NCI-H2227 (cell line): ENCODE measurements around the gene IGFBP2.

Experiments
- DNase-seq: peaks from one replicate; lab custom pipeline; 2025; ENCODE audit not compliant: unreplicated experiment; lab: John Stamatoyannopoulos, UW

The IGFBP2 gene

DNA sequence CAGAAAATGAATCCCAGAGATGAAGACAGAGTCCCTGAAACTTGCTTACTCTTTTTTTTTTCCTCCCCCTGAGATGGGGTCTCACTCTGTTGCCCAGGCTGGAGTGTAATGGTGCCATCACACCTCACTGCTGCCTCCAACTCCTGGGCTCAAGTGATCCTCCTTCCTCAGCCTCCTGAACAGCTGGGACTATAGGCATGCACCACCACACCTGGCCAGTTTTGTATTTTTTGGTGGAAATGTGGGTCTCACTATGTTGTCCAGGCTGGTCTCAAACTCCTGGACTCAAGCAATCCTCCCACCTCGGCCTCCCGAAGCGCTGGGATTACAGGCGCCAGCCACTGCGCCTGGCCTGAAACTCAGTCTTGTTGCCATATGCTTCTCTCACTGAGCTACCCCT lies 27.8 kb downstream of the IGFBP2 start:
- no peak for DNase-seq

DNA sequence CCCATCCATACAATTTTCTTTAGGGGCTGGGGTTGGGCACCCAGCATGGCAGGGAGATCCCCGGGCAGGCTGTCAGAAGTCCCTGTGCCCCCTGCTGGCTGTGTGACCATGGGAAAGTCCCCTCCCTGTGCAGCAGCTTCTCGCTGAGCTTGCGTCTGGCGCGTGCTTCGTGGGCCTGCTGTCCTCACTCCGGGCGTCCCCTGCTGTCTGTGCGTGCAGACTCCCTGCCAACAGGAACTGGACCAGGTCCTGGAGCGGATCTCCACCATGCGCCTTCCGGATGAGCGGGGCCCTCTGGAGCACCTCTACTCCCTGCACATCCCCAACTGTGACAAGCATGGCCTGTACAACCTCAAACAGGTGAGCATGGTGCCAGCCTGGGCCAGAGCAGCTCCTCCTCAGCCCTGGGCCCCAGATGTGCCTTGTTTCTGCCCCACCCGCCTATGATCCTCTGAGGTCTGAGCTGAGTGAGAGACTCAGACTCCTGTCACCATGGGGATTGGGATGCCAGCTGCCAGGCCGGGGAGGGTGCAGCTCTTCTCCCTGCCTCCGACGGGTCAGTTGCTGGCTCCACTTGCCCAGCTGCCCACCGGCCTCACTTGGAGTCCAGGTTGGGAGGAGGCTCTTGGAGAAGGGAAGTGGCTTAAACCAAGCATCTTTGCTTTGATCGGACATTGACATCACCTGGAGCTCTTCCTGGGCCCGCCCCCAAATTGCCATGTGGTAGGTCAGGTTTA lies 28.6 kb downstream of the IGFBP2 start:
- DNase-seq: no peak

DNA sequence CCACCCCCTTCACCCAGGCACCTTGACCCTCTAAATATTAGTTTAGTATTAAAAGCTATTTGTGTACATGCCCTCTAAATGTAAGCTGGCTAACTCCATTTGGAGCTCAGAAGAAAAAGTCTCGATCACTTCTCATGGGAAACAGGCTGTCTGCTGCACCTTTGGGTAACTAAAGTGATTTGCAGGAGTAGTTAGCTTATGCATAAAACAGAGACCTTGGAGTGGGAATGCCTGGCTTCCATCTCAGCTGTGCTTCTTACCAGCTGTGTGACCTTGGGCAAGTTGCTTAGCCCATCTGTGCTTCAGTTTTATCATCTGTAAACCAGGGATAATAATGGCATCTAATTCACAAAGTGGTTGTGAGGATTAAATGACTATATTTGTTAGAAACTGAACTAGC lies 29.9 kb downstream of the IGFBP2 start:
- DNase-seq: no peak

DNA sequence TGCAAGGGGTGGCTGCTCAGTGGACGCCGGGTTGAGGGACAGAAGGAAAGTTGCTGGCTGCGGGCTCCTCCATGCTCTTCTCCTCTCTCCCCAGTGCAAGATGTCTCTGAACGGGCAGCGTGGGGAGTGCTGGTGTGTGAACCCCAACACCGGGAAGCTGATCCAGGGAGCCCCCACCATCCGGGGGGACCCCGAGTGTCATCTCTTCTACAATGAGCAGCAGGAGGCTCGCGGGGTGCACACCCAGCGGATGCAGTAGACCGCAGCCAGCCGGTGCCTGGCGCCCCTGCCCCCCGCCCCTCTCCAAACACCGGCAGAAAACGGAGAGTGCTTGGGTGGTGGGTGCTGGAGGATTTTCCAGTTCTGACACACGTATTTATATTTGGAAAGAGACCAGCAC lies 30.6 kb downstream of the IGFBP2 start:
- DNase-seq: no peak

DNA sequence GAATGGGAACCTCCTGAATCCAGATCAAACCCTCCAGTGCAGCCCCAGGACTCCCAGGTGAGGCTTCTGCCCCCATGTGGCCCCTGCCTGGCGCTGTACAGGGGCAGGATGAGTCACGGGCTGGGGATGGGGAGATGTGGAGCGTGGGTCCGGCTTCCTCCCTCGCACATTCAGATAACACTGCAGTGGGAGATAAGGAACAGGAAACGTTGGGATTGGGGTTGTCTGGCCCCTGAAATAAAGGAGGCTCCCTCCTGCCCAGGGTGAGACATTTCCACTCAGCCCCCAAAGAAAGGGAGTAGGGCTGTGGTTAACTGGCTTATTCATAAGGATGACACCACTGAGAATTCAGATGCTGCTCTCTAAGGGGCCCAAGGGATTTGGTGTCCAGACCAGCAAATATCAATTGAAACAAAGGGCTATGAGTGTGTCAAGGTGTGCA lies 31.4 kb downstream of the IGFBP2 start:
- no peak for DNase-seq

DNA sequence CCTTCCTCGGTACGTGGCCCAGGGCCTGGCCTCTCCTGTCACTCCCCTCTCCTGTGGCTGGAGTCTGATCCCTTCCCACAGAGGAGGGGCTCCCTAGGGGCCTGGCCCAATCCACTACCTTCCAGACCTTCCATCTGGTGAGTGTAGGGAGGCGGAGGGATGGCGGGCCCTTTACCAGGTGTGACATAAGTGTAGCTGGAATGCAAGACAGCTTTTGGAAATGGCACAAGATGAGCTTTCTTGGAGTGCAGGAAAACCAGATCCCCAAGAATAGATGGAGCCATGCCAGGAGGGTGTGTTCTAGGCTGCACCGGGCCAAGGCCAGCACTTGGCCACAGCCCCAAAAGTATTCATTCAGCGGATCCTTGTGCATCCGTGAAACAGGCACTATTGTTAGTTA lies 32.0 kb downstream of the IGFBP2 start:
- DNase-seq: no peak

DNA sequence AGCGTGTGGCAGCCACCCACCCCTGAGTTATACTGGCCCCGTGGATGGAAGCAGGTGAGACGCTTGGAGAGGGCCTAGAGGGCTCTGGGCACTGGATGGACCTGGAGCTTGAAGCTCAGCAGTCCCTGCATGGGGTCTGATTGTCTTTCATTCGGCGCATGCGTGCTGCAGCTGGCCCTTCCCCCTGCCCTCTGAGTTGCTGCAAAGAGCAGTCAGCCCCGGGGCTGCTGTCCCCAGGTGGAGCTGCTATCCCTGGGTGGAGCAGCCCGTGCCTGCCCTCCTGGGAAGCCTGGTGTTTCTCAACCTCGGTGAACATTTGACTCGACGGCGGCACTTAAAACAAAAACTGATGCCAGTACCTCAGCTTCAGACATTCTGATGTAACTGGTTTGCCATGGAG lies 32.5 kb downstream of the IGFBP2 start:
- peak; percentile 80 for DNase-seq

DNA sequence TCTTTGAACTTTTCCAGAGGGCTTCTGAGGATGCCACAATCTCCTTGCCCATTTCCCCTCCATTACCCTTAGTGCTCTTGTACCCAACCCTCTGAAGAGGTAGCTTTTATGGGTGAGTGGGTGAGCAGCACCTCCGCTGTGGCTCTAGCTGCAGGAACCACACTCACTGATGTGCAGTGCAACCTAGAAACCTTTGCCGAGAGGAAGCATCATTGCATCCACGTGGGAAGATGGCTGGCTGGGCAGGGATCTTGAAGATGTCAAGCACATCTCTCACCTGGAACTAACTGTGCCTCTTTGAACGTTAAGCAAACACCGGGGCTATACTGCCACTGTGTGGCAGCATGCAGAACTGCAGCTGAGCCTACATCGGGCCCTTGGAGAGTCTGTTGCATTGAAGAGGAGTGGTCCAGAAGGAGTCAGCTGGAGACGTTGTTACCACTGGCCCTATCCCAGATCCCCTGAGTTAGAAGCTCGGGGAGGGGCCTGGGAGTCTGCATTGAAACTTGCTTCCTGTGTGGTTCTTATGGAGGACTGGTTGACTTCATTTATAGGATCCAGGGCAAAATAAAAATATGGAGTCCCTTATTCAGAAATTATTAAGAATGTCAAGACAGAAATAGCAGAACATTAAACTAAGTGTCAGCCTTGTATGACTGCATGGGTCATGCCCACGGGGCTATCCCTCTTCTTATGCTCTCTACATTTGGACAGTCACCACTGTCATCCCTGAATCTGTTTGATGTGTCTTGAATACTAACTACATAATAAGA lies 33.4 kb downstream of the IGFBP2 start:
- peak; percentile 93 for DNase-seq

DNA sequence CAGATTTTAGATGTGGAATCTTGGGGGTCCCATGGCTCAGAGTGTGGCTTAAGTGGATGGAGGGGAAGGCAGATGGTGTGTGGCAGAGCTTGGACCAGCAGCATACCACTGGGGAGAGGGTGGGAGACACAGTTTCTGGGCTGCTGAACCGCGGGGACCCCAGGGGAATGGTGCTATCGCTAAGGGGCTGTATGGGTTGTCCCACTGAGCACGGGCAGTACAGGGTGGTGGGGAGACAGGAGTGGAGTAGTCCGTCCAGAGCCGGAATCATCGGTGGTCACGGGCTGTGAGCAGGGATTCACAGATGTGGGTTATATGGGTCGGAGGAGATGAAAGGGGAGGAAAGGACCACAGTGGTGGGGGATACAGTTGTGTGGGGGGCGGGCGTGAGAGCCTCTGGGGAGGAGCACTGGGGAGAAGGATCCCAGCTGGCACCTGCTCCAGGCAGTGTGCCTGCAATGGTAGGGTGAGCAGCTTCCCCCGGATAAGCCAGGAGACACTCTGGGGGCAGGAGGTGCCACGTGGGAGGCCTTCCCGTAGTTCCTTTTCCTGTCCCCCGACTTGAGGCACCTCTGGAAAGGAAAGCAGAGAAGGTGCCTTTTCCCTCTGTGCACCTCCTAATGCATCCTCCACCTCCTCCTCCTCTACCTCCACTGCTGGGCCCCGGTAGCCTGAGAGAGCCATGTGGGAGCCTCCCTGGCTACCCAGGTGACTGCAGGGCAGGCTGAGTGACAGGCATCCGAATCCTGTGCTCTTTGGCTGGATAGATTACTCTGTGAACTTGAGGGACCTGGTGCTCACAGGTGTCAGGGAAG lies 37.3 kb downstream of the IGFBP2 start:
- DNase-seq: no peak

DNA sequence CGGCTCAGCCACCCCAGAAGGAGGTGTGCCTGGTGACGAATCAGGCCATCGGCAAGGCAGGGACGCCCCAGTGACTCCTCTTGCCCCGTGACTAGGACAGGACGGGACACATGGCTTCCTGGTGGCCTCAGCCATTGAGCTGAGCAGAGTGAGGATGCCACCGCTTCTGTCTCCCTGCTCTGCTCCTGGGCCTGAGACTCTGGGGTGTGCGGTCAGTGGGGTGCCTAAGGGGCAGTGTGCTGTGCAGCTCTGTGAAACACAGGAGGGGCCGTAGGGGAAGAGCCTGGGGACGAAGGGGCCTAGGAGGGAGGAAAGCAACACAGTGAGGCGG lies 37.8 kb downstream of the IGFBP2 start:
- DNase-seq: no peak

DNA sequence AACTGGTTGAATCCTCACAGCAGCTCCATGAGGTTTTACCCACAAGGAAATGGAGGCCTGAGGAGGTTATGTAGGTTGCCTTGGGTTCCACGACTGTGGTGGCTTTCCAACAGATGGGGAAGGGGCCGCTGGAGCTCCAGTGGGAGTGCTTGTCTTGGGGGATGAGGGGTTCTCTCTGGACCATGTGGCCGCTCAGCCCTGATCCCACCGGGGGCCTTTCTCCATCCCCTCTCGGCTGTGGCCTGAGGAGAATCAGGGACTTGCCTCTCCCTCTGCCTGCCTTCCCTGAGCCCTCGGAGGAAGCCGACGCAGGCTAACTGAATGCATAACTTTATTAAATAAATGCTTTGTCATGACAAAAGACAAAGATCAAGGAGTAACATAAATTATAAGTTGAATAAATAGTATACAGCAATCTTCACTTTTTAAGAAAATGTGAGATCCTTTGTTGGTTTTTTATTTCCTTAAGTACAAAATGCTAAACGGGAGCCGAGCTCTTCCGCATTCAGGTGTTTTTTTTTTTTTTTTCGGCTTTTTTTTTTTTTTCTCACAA lies 38.6 kb downstream of the IGFBP2 start:
- DNase-seq: no peak

DNA sequence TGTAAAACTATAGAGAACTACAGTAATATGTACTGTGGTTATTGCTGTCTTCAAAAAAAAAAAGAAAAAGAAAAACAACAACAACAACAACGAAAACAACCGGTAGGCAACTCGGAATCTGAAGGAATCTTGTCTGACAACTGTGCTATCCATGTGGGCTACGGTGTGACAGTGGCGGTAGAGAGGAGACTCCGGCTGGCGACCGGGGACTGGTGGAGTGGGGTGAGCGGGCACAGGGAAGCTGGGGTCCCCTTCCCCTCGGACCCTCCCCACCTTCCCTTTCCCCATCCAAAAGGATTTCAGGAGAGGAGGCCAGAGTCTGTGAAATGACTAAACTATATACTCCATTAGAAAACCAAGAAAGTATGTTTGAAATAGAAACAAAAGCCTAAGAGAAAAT lies 39.2 kb downstream of the IGFBP2 start:
- DNase-seq: no peak

DNA sequence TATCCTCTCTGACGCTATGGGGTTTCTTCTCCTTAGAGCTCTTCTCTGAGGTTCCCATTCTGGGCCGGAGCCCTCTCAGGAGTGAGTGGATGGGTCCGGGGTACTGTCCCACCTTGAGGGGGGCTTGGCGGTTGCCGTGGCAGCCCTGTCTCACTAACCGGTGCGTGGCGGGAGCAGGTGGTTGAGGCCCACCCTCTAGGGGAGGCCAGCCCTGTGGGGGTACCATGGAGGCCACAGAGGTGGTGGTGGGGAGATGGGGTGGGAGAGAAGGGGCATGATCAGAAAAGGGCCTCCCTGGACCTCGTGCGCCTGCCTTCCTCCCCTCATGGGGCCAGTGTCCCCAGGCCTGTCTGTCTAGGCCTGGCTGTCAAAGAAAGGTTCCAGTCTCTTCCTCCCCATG lies 39.8 kb downstream of the IGFBP2 start:
- no peak for DNase-seq

DNA sequence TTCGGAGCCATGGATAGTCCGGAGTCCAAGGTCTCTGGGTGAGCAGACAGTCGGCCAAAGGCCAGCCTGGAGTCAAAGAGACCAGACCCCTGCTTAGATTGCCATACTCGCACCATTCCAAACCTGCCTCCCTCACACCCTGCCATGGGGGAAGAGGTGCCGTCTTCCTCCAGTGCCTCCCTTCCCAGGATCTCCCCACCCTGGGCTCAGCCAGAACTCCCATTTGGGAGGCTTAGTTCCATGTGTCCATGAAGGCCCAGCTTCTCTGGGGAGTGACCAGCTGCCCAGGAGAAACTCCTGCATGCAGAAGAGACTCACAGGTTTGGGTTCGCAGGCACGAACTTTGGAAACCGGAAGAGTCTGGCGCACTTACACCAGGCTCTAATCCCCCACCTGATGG lies 40.4 kb downstream of the IGFBP2 start:
- DNase-seq: no peak

DNA sequence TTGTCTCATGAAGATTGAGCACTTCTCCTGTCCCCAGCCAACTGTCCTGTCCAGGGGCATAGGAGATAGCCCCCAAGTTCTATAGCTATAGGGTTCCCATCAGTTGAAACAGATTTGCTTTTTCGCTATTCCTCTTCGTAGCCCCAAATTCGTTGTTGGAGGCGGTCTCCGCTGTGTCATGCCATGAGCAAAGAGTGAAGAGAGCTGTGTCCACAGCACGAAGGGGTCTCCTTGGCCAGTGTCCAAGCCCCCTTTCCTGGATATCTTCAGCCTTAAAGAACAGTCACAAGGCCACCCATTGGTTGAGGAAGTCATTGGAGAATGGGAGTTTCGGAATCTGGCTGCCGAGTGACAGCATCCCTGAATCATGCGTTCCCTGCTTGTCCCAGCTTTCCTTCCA lies 41.2 kb downstream of the IGFBP2 start:
- no peak for DNase-seq

DNA sequence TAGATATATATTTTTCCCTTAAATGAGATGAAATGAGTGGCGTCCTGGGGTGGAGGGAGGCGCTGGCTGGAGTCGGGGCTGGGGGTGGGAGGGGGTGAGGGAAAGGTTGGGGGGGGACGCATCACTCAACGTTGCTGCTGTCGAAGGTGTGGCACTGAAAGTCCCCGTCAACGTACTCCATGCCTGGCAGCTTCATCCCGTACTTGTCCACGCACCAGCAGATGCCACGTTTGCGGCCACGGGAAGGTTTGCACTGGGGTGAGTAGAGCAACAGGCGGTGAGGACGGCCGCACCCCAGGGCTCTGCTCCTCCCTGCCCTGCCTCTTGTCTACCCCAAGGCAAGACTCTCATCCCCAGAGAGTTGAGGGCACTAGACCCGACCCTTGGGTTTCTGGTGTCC lies 43.4 kb downstream of the IGFBP2 start:
- no peak for DNase-seq

DNA sequence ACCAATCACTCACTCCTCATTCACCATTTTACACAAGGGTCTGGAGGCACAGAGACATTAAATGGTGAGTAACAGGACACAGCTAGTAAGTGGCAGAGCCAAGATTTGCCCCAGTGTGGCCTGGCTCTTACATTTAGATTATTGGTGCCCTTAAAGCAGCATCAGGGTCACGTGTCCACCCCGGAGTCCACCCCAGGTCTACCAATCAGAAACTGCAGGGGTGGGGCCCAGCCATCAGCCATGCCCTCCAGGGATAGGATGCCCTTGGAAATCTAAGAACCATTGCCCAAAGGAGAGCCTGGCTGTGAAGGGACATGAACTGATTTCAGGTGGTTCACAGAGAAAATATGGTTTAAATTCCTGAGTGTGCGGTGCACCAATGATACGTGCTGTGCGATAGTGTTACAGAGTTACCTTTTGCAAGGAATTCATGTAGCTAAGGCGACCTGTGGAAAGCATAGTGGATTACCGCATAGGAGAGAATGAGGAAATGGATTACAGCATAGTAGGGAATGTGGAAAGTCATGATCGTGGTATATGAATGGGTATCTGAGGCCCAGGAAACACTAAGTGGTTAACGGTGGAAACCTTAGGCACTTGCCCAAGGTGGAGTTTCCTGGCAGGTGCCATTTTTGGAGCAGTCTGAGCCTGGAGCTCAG lies 44.3 kb downstream of the IGFBP2 start:
- DNase-seq: no peak

DNA sequence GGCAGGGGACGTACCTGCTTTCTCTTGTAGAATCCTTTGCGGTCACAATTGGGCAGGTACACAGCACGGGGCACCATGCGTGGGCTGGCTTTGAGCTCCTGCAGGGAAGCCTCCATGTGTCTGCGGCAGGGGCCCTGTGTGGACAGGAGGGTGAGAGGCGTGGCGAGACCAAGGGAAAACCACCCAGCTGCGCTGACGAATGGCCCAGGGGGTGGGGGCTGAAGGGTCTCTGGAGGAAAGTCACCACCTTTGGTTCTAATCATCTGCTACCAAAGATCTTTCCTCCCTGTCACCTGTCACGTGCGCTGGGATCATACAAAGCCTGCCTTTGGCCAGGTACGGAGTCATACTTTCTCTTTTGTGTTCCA lies 44.9 kb downstream of the IGFBP2 start:
- no peak for DNase-seq

DNA sequence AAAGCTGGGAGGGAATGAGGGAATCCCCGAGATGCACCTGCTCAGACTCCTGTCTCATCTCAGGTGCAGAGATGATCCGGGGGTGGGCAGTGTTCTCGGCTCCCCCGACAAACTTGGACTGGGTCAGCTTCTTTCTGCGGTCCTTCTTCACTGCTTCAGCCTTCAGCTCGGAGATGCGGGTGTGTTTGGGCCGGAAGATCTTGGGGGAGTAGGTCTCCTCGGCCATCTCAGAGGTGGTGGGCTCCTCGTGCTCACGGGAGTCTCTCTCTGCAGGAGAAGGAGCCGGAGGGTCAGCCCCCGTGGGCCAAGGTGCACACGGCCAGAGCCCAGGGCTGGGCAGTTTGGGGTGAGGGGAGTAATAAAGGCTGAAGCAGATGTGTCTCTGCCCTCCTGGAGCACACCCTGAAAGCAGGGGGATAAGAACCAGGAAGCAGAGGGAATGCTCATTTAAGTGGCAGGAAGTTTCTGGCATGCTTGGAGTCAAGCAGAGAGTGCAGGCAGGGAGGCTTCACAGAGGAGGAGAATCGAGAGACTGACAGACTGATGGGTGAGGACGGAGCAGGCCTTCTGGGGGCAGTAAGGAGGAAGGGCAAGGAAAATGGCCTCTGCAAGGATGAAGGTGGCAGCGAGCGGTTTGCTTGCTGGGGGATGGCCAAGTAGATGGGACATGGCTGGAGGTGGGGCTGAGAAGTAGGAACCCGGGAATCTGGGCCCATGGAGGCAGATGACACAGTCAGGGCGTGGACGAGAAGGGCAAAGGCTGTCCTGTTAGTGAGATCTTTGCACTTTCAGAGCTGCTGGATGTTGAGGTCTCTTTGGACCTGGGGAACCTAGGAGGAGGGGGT lies 45.8 kb downstream of the IGFBP2 start:
- DNase-seq: no peak

DNA sequence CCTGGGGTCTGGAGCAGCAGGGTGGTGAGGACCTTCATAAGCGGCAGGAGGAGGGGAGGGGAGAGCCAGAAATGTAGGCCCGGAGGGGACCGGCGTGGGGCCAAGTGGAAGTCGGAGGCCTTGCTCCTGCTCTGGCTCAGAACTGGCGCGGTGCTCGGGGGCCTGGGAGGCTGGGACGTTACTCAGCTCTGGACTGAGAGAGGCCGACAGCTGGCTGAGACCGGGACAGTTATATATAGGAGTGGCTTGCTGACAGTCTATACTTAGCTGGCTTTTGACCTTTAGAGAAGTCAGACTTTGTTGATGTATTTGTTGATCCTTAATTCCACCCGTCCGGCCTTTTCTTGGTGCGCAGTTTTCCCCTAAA lies 46.4 kb downstream of the IGFBP2 start:
- DNase-seq: no peak
